Measurements from ENCODE around the gene ARMC5.

- no peak for TF ChIP-seq POLR2A (IDR thresholded peaks at IDR 0.05)
- no peak for TF ChIP-seq CTCF (IDR thresholded peaks at IDR 0.05)
Observed at GRCh38 chr16:31423801-31424200, 35.5 kb upstream of the ARMC5 start.
